Measurements from ENCODE around the gene FTH1. TPM values are rescaled to one million over a fixed set of nuclear protein-coding genes. Genes with fewer than 3 reads are reported as not detected.

The FTH1 gene
- total and polyA plus RNA-seq, 2 of the 13 experiments (the other 11 are each of a cell fraction or from before 2014, with no cell fraction given) = 607 to 760 TPM

- no peak for TF ChIP-seq GPBP1L1 (CRISPR knock-in tag; IDR thresholded peaks at IDR 0.05)
Observed at GRCh38 chr11:62012451-62012831, 45.0 kb upstream of the FTH1 start (continued).

GRCh38 chr11:62011881-62012280, 44.4 kb upstream of the FTH1 start:
- ATAC-seq = no peak
- ChIA-PET CTCF (ENCODE audit: low intra/inter-chr PET ratio, low total read pairs) (no interaction called here), POLR2A (interaction anchor here (1.2 to 5.2 kb wide), 9 partner anchors 12 to 197 kb away, joined by 3 to 59 read pairs (median 9); partner anchors contain the start of gene FTH1)
- intact Hi-C loops (cut with micrococcal nuclease; ENCODE audit: unreplicated experiment) (no loop called here), in situ Hi-C loops (cut with HindIII; ENCODE audit: extremely low pct_ligation_motif_present, low pct_unique_long_range_greater_than_20kb) (no loop called here)
- Histone ChIP-seq H3K9ac (ENCODE audit: insufficient read depth, low read depth, low read length) (no peak overlapping the region), H3K9me3 (ENCODE audit: low read length) (no peaks in the 10 kb centered on the region), H3K27me3 (ENCODE audit: control insufficient read depth in 1 of 2, insufficient read depth in 2 of 2, low read length in 2 of 2) (no peaks in the 10 kb centered on the region), H3K4me1 (ENCODE audit: insufficient read depth, low read length) (peaks cover 55% of the 10 kb centered on the region), H4K20me1 (ENCODE audit: insufficient read depth, low read length) (no peaks in the 10 kb centered on the region), H3K36me3 (replicated peaks in 1 of 2; ENCODE audit: control insufficient read depth in 1 of 2, insufficient read depth in 2 of 2, low read length in 2 of 2) (no peaks in the 10 kb centered on the region), H3K27ac (ENCODE audit: extremely low read length, insufficient read depth, low read length) (no peak overlapping the region), H3K4me3 (replicated peaks in 1 of 3; ENCODE audit: insufficient read depth in 1 of 3, low read depth in 2 of 3, low read length in 3 of 3) (no peak overlapping the region), H3K4me2 (ENCODE audit: low read depth, low read length) (no peak overlapping the region), H3K79me2 (ENCODE audit: insufficient read depth, low read length) (no peaks in the 10 kb centered on the region), H2AFZ (ENCODE audit: low read length) (no peak overlapping the region)
- TF ChIP-seq HDAC1 (CRISPR knock-in tag; IDR thresholded peaks at IDR 0.05) (0 out of 2 replicates have a peak, but pooled peaks have one; percentile 24), ZFP36 (IDR thresholded peaks at IDR 0.05; ENCODE audit: borderline replicate concordance, low read depth, low read length, partially characterized antibody) (no peak), IKZF5 (CRISPR knock-in tag; IDR thresholded peaks at IDR 0.05) (no peak), HNRNPL (IDR thresholded peaks at IDR 0.05; ENCODE audit: low read depth, low read length) (peak; percentile 79), XRCC5 (optimal IDR thresholded peaks at IDR 0.05; ENCODE audit: low read length) (no peak), ZMYM2 (CRISPR knock-in tag; IDR thresholded peaks at IDR 0.05) (no peak), SP5 (CRISPR knock-in tag; IDR thresholded peaks at IDR 0.05; ENCODE audit: borderline replicate concordance, low read depth) (no peak)
- no peak for FAIRE-seq
- 100% methylated on average over 2 of the region's 9 CpGs for WGBS (ENCODE audit: low lambda C conversion rate)
- DNase-seq (ENCODE audit: low spot score) = no peak
- BruUV-seq (replicated peaks) = no TSS peak

All from HepG2 (cell line).